Suprapubic skin (tissue), 4 donors: Measurements from ENCODE around the gene SLX1A.

Experiments
- CTCF ChIP-seq, 2 donors: fragments of 200-600 bp in 1 of 2; fragments of 450-650 bp in 1 of 2; sonication (generic) in 1 of 2; IDR thresholded peaks; one replicate each; pipeline ENCODE4 v1.5.1; 2016 to 2019; ENCODE audit warnings: antibody characterized with exemption in 2 of 2, mild to moderate bottlenecking in 1 of 2, moderate library complexity in 1 of 2
- EP300 ChIP-seq: sonication (generic); formaldehyde crosslinking; IDR thresholded peaks from one replicate; pipeline ENCODE4 v1.6.1; 2017; ENCODE audit warnings: antibody characterized with exemption
- POLR2A ChIP-seq, 2 donors: fragments of 450-650 bp; IDR thresholded peaks; one replicate each; pipeline ENCODE4 v1.6.1; 2017; ENCODE audit warnings: antibody characterized with exemption in 2 of 2, mild to moderate bottlenecking in 2 of 2, moderate library complexity in 2 of 2
- POLR2AphosphoS5 ChIP-seq, 3 donors: sonication (generic); formaldehyde crosslinking; IDR thresholded peaks; one replicate each; pipeline ENCODE4 v1.6.1; 2017; ENCODE audit warnings: antibody characterized with exemption in 3 of 3

- TF ChIP-seq POLR2AphosphoS5 (IDR thresholded peaks at IDR 0.05) (no peak), POLR2A (IDR thresholded peaks at IDR 0.05) (no peak), CTCF (IDR thresholded peaks at IDR 0.05) (no peak), EP300 (no peak)
Observed at GRCh38 chr16:30151091-30151490, 42.6 kb upstream of the SLX1A start.
